ENCODE data around the gene IGLL5.

IGLL5 gene

GRCh38 chr22:22941831-22942510 is 54.4 kb downstream of the IGLL5 start:
- DNase-seq = no peak

GRCh38 chr22:22942511-22943329 is 55.1 kb downstream of the IGLL5 start:
- DNase-seq = peak; percentile 75 to 80

- no peak for DNase-seq
These were observed 56.1 kb downstream of the IGLL5 start for GRCh38 chr22:22943521-22944267.

- DNase-seq = no peak
These were observed 56.8 kb downstream of the IGLL5 start for GRCh38 chr22:22944268-22944985.

- DNase-seq = no peak
These were observed 57.6 kb downstream of the IGLL5 start for GRCh38 chr22:22945195-22945594.
